Lung microvascular endothelial cell (primary cell): ENCODE results near the gene KRT73. TPM values are rescaled to one million over a fixed set of nuclear protein-coding genes. Genes with fewer than 3 reads are reported as not detected.

Source experiments
- DNase-seq, 2 donors: peaks; one replicate each; pipeline versions ENCODE4 v3.0.0 to v3.0.0-alpha.2; 2010; ENCODE audit warnings: low read depth in 2 of 2
- total RNA-seq: library from RNA; depleted of rRNA; stranded (reverse); fragments of >200 nt; gene quantifications from 2 replicates; pipeline ENCODE4 v1.2.1, GENCODE V29; 2014

KRT73 gene
- total RNA-seq = not detected in 2 replicates

DNA sequence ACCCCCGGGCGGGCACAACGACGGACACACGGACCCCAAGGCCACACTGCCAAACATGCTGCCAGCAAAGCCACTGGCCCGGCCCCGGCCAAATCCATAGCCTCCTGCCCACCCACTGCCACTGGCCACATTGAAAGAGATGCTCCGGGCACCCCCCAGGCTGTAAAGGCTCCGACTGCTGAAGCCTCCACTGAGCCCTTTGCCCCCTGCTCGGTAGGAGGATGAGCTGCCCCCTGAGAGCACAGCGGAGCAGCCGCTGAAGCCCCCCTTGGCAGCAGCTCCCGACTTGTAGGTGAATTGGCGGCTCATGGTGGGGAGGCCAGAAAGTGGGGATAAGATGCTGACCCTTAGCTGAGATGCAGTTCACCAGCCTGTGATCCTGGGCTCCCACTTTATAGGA lies at the start of gene KRT73:
Gene KRT73 (minus strand): TSS at position 344 of the 400 bp plus-strand sequence. CDS start 35 bp downstream, at position 309.
- DNase-seq = no peak

DNA sequence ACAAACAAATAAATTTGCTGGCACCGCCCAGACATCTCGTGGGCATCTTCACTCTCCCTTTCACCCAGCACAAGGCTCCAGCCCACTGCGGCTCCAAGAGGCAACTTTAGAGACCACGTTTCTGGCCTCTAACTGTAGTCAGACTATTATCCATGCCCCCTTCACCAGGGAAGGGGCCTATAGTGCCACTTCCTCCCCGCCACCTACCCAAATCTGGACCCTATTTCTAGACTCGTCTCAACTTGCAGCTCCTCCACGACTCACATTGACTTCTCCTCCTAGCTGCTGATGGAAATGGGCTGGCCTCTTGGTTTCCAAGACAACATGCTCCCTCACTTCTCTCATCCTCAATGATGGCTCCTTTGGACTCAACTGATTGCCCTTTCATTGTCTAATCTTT lies 49.6 kb upstream of the KRT73 start:
- no peak for DNase-seq

DNA sequence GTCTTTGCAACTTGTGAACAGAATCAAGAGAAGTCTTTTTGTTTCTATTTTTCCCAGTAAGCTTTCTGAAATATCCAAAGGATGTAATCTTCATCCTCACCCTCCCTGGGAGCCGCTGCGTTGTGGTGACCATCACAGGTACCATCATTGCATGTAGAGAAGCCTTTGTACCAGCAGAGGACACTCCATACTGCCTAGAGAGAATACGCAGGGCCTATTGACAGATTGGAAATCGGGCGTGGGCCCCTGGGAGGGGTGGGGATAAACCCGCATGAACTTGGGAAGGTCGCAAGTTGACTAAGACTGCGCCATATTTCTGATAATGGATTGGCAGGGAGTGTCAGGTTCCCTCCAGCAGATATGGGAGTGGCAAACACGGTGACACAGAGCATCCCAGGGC lies 49.1 kb upstream of the KRT73 start:
- no peak for DNase-seq

DNA sequence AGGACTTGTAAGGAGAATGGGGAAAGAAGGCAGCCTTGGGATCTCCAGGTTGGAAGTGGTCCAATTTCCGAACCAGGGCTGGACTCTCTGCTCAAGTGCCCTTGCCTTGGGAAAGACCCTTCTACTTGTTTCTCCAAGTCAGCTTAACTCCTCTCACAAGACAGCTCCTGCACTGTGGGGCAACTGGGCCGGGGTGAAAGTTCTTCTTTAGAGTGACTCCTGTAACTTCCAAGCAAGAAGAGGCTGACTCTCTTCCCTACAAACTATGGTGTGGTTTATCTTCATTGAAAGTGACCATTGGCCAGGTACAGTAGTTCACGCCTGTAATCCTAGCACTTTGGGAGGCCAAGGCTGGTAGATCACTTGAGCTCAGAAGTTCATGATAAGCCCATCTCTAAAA lies 48.1 kb upstream of the KRT73 start:
- DNase-seq = no peak

DNA sequence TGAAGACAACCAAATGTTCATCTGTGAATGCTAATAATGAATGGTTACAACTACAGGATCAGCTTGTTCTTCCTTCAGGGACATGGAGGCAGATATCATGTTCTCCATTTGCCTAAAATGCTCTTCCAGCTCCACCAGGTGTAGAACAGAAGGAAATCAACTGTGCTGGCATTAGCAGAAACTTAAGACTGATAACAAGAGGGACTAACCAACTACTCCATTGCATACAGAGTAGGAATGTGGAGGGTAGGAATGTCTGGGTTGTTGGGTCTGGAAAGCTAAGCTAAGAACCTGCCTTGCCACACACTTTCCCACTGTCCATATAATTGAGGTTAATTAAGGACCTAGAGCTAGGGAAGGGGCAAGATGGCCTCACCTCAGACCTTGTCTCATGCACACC lies 45.1 kb upstream of the KRT73 start:
- DNase-seq = no peak

DNA sequence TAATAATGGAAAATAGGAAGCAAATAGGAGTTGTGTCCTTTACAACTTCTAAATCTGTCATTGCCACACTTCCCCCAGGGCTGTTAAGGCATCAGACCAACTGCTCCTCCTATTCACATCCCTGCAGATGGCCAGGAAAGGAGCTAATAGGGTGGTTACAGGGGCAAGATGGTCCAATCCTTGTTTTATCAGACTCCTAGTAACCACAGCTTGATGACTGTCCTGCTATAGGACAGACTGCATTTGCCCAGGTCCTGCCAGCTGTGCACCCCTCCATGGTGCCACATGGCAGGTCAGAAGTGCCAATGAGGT lies 44.5 kb upstream of the KRT73 start:
- DNase-seq = no peak

DNA sequence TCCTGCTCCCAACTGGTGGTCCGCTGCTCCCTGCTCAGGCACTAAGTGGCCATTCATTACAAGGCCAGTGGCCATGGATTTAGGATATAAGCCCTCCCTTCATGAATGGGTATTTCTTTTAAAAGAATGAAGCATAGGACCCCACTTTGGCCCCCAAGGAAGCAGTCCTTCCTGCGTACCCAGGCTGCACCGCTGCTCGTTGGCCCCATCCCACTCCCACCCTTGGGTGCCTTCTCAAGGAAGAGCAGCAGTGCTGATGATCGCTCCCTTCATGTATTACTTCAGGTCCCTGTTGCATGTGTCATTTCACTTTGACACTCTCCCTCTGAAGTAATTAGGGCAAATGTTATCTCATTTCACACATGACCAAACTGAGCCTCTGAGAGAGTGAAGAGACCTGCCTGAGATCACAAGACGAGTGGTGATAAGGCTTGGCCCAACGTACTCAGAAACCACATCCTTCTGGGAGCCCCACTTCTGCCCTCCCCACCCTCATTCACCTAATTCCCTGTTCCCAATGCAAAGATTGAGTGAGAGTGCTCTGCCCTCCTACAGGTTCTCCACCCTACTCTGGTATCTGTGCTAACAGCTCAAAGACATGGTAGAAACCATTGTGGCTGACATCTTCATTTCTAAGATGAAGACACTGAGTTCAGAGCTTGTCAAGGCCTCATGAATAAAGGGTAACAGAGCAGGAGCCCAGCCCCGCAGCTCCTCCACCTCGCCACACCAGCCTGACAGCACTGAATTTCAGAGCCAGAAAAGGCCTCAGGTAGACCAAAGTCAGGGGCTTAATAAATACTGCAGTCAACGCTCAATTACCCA lies 43.9 kb upstream of the KRT73 start:
- DNase-seq = no peak

DNA sequence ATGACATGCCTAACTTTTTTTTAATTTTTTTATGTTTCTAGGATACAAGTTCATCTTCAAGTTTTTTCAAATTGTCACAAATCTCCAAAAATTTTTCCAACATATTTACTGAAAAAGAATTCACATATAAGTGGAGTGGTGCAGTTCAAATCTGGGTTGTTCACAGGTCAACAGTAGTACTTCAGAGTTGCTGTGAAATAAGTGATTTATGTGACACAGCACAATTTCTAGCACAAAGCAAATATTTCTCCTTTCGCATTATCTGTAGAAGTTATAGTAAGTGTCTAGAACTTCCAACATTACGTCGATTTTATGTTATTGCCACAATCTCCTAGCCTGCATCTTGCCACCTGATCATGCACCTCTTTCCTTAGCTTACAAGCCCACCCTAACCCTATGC lies 43.3 kb upstream of the KRT73 start:
- no peak for DNase-seq

DNA sequence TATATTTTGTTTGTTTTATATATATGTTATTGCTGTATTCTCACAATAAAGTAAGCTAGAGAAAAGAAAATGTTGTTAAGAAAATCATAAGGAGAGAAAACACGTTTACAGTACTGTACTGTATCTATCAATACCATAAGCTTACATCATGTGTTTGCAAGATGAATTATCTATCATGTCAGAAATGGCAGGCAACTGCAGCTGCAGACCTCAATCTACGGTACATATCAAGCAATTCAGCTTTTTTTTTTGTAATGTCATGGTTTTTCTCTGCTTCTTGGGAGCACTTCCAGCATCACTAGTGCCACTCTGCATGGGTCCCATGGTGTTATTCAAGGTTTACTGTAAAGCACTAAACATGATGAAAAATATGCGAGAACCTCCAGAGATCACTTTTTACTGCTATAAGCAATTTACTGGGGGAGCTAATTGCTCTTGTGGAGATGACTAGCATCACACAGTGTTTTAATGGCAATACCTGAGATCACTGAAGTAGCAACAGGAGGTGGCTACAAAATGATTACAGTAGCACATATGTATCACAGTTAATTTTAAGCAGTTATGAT lies 42.7 kb upstream of the KRT73 start:
- DNase-seq = no peak

DNA sequence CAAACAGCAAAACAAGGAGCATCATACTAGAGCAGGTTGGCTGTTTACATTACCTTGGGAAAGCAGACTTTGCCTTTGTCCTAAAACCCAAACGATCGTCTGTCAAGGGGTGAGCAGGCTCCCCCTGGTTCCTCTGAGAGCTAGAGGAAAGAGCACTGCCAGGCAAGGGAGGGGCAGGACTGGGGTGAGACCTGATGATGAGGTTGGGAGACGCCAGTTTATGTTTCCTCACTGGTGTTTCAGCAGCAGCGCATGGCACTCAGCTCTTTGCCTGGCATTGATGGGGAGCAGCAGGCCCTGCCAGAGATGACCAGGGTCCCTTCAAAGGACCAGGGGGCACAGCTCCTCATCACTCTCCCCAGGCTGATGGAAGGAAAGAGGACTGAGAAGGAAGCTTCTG lies 41.6 kb upstream of the KRT73 start:
- no peak for DNase-seq

DNA sequence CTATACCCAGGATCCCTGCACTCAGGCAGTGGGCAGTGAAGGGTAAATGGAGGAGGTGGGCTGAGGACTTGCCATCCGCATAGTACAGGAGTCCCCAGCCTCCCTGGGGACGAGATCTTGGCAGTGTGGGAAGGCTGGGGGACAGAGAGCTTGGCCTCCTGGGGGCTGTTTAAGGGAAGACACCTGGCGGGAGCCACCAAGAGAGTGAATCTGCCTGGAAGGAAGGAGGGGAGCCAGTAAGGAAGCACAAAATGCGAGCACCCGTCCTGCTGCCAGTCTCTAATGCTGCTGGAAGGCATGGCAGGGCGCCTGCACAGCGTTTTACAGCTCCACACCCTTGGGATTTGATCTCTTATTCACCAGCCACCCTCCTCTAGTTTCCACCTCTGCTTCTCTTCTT lies 41.0 kb upstream of the KRT73 start:
- no peak for DNase-seq

DNA sequence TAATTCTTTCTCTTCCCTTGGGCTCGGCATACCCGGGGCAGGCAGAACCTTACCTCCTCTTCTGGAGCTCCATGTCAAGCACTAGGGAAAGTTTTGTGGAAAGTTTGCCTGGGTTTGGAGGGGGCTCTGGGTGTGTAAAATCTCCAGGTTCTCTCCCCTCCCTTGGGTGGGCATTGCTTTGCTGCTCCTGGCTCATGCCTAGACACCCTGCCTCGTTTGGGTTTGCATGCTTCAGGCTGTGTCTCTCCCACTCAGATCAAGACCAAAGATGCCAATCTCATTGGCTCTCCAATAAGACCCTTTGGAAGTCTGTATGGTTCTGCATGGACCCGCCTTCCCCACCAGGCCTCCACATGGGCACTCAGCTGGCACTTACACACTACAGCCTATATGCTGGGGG lies 39.8 kb upstream of the KRT73 start:
- DNase-seq = no peak

DNA sequence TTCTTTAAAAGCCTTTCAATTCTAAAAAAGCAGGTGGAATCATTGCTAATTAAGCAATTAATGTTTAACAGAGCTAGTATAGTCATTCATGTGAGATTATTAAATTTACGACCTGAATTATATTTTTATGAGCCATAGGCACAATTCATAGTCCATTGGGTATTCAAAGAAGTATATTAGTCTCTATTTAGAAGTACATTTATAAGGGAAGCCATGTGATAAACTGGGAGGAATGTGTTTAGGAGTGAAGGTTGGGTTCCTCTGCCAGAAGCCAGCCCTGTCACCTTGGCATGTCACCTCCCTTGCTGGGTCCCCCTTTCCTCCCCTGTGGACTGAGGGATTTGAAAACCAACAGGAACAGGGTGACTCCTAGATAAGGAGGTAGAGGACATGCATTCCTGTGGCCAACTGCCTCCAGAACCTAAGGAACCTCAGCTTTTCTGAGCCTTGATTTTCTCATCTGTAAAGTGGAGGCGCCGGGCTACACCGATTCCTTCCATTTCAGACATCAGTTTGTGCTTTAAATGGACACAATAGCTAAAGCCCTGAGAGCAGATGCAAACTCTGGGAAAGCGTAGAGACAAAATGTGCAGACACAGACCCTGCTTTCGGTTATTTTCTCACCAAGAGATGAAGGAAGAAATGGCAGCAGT lies 39.0 kb upstream of the KRT73 start:
- no peak for DNase-seq

DNA sequence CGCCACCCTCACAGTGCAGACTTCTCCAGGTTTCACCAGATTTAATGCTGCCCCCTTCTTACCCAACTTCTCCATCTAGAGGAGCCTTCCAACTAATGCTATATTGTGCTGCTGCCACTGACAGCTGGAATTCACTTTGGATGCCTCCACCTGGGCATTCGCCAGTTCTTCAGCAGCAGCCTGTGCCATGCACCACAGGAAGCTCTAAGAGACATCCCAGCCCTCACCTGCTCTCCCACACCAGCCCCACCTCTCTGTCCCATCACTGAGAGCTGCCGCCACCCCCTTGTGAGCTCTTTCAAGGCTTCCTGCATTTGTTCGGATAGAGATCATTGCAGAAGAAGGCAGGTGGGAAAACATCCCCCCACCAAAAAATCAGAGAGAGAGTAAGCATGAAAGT lies 38.3 kb upstream of the KRT73 start:
- DNase-seq = no peak

DNA sequence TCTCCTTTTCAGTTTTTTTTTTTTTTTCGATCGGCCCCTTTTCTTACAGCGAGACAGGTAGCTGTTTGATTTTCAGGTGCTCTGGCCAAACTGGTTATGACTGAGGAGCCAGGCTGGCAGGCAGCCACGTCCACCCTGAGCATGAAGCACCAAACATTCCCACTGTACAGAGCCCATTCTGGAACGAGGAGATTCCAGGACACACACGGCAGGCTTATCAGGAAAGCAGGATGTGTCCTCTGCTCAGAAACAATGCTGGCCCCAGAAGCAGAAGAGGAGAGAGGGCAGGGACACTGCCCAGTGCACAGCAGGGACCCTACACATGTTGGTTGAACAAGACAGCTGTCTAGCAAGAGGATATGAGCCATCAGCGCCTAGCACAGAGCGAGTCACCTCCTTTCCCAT lies 37.4 kb upstream of the KRT73 start:
- peak in 1 of 2 donors; percentile 60 for DNase-seq

DNA sequence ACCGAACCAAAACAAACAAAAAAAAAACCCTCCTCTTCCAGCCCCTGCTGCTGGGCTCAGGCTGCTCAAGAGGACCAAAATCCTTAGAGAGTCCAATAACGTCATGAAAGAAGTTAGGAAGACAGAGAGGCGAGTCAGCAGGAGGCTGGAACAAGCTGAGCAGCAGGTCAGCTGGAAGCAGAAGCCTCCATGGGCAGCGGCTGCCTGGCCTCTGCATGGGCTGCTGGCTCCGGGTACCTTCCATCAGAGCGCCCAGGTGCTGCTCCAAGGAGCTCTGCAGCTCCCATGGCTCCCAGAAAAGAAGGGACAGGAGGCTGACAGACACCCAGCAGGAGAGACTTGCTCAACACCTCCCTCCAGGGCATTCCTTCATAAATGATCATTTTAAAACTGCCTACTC lies 36.9 kb upstream of the KRT73 start:
- no peak for DNase-seq

DNA sequence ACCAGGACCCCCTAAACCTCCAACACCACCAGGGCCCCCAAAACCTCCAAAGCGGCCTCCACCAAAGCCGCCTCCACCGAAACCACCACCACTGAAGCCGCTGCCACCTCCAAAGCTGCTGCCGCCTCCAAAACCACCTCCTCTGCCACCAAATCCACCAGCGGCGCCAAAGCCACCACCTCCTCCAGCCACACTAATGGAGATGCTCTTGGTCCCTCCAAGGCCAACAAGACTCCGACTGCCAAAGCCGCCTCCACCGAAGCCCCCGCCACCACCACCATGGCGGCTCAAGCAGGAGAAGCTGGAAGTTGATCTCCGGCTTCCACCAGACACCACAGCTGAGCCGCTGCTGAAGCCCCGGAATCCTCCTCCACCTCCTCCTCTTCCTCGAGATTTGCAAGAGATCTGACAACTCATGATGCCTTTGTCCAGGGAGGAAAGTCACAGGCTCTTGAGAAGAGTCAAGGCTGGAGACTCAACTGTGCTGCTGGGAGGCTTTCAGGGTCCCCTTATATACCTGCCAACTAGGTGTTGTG lies 33.4 kb upstream of the KRT73 start, which contains the start of gene KRT2:
Gene KRT2 (minus strand): TSS at position 486 of the 536 bp plus-strand sequence. CDS start 69 bp downstream, at position 417.
- DNase-seq = no peak

DNA sequence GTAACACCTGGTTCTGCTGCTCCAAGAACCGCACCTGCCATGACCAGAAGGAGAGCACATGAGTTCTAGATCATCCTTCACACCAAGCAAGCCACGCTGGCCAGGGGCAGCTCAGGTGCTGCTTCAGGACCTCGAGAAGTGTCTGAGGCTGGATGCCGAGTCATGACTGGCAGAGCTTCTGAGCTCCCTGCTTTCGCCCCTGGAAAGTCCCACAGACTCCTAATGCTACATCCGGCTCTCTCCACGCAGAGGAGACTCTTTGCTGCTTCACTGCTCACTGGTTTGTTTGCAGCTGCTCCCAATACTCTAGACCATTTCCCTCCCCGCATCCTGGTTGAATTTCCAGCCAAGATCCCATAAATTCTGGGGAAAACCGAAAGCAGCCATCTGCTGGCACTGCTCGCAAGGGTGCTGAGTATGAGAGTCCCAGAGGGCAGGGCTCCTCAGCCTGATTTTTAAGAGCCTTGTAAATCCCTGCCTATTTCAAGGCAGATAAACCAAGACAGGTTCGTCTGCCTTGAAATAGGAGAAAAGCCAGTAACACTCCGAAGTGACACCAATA lies 32.2 kb upstream of the KRT73 start:
- no peak for DNase-seq

DNA sequence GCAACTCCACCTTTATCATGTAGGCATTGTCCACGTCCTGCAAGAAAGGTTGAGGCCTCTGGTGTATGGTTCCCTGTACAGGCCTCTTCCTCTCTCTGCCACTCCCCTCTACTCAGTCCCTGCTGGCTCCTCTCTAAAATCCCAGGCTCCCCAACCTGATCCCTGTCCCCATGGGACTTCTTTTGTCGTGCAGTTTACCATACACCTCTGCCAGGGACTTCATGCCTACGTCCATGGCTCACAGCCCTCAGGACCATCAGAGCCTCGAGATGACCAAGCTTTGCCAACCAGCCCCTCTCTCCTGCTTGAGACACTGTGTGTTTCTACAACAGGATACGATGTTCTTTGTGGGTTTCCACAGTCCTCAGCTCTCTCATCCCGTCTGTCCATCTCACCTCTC lies 30.7 kb upstream of the KRT73 start:
- no peak for DNase-seq

DNA sequence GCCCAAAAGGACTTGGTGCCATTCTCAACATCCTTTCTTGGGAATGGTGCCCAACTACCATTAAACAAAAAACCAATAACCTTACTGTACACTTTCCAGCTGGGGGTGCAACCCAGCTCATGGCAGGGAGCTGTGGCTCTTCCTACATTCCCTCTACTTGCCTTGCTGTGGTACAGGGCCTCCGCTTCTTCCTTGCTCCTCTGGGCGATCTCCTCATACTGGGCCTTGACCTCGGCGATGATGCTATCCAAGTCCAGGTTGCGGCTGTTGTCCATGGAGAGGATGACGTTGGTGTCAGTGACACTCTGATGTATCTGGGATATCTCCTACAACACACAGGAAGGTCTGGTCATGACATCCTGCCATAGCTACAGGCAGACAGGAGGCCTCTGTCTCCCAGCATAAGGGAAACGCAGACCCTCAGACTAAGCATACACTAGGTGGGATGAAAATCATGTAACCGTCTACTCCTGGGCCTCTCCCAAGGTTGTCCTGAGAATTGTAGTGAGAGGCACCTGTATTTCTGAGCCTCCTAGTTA lies 29.7 kb upstream of the KRT73 start:
- no peak for DNase-seq

DNA sequence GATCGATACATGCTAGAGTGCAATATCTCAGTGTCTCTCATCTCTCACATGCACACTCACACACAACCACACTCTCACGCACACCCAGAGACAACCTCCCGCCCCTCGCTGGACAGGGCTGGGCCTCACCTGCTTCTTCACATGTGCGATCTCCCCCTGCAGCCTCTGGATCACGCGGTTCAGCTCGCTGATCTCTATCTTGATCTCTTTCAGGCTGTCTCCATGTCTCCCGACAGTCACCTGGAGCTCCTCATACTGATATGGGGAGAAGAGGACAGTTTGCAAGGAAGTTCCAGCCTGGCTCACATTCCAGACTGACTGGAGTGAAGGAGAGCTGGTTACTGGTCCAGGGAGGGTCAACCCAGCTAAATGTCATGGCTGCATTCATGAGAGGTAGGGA lies 29.2 kb upstream of the KRT73 start:
- DNase-seq = no peak

DNA sequence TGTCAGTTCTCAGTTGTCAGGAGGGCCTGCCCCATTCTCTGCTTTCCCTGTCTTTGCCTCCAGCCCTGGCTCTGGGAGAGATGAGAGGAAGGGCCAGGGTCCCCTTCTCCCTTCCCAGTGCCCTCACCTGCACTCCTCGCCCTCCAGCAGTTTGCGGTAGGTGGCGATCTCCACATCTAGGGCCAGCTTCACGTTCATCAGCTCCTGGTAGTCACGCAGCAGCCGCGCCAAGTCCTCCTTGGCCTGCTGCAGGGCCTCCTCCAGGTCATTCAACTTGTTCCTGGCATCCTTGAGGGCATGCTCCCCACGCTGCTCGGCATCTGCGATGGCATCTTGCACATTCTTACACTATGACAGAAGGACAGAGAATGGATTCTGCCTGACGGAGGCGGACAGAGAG lies 28.3 kb upstream of the KRT73 start:
- no peak for DNase-seq
